Measurements from ENCODE around the gene TIMP2.

DNA sequence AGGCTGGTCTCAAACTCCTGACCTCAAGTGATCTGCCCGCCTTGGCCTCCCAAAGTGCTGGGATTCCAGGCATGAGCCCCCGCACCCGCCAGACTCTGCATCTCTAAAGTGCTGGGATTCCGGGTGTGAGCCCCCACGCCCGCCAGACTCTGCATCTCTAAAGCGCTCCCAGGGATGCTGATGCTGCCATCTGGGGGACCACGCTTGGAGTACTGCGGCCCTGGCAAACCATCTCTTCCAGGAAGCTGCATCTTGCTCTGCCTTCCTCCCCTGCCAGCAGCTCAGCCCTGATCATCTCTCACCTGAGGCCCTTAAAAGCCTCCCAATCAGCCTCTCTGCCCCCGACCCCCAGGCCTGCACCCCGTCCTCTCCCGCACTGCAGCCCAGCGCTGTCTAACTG is 26.2 kb downstream of the TIMP2 start:
- TF ChIP-seq ZFX (IDR thresholded peaks at IDR 0.05), result no peak
- TF ChIP-seq, protein P1, sequence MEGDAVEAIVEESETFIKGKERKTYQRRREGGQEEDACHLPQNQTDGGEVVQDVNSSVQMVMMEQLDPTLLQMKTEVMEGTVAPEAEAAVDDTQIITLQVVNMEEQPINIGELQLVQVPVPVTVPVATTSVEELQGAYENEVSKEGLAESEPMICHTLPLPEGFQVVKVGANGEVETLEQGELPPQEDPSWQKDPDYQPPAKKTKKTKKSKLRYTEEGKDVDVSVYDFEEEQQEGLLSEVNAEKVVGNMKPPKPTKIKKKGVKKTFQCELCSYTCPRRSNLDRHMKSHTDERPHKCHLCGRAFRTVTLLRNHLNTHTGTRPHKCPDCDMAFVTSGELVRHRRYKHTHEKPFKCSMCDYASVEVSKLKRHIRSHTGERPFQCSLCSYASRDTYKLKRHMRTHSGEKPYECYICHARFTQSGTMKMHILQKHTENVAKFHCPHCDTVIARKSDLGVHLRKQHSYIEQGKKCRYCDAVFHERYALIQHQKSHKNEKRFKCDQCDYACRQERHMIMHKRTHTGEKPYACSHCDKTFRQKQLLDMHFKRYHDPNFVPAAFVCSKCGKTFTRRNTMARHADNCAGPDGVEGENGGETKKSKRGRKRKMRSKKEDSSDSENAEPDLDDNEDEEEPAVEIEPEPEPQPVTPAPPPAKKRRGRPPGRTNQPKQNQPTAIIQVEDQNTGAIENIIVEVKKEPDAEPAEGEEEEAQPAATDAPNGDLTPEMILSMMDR (conservative IDR thresholded peaks at IDR 0.05), result no peak

All from C4-2B (cell line).